ENCODE results near the gene TP53I11.

The TP53I11 gene

GRCh38 chr11:44912270-44912987 lies 38.3 kb downstream of the TP53I11 start:
- DNase-seq (ENCODE audit: low spot score), result no peak

GRCh38 chr11:44911029-44911814 lies 39.5 kb downstream of the TP53I11 start:
- DNase-seq (ENCODE audit: low spot score), result peak; percentile 90

DNA sequence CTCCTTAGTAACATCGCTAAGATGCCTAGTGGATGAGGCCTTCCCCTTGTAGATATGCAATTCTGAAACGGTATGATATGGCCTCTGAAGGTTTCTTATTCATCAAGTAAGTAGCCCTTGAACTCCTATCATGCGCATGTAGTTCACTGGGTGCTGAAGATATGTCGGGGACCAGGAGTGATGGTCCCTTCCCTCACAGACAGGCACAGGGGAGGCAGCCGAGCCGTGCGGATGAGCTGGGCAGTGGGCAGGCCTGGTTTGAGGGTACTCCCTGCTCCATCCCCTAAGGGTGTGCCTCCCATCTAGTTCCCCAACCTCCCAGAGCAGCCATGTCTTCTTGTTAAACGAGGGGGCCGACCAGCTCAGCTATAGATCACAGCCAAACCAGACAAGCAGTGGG lies 40.1 kb downstream of the TP53I11 start:
- no peak for DNase-seq (ENCODE audit: low spot score)

GRCh38 chr11:44909557-44909956 lies 41.1 kb downstream of the TP53I11 start:
- no peak for DNase-seq (ENCODE audit: low spot score)

- no peak for DNase-seq (ENCODE audit: low spot score)
Measured at GRCh38 chr11:44906649-44907048, 44.0 kb downstream of the TP53I11 start.

- DNase-seq (ENCODE audit: low spot score), result no peak
Measured at GRCh38 chr11:44905131-44905866, 45.4 kb downstream of the TP53I11 start.

DNA sequence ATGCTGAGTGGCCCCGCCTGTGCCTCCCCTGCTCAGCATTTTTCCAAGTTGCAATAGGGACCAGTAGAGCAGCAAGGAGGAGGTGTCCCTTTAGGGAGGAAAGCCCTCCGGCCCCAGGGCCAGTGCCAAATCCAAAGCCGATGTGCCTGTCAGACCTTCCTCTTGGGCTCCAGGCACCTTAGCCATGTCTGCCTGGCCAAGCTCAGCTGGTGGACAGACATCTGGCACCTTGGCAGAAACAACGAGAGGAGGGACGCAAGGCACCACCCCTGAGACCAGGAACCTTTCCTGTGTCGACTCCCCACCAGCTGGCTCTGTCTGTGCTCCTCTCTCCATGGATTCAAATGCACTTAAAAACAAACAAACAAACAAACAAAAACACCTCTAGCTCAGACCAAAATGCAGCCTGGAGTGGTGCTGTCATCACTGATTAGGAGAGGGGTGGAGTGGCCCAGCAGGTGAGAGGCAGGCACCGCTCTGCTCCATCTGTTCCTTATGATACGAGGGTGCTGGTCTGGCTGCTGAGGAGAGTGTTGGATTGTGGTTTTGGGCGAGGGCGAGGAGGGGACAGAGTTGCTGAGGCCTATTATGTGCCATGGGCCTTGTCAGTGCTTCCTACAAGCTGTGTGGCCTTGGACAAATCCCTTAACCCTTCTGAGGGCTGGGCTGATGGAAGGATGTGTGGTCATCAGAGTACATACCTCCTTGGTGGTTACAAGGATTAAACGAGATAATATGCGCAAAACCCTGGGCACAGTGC lies 46.2 kb downstream of the TP53I11 start:
- DNase-seq (ENCODE audit: low spot score), result no peak

DNA sequence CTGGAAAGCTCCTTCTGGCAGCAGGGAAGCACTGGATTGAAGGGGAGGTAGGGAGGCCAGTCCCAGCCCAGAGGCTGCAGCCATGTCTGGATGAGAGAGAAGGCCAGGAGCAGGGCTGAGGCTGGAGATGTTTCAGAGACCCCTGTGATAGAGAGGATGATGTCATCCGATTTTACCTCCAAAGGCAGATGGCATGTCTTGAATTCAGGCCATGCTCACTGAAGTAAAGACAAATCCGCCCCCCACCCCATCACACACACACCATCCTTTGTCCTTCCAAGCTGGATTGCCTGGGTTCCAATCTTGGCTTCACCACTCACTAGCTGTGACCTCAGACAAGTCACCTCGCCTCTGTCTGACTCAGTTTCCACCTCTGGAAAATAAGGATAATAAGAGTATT lies 47.2 kb downstream of the TP53I11 start:
- no peak for DNase-seq (ENCODE audit: low spot score)

GRCh38 chr11:44903035-44903434 lies 47.6 kb downstream of the TP53I11 start:
- no peak for DNase-seq (ENCODE audit: low spot score)

GRCh38 chr11:44901786-44902185 lies 48.9 kb downstream of the TP53I11 start:
- no peak for DNase-seq (ENCODE audit: low spot score)

DNA sequence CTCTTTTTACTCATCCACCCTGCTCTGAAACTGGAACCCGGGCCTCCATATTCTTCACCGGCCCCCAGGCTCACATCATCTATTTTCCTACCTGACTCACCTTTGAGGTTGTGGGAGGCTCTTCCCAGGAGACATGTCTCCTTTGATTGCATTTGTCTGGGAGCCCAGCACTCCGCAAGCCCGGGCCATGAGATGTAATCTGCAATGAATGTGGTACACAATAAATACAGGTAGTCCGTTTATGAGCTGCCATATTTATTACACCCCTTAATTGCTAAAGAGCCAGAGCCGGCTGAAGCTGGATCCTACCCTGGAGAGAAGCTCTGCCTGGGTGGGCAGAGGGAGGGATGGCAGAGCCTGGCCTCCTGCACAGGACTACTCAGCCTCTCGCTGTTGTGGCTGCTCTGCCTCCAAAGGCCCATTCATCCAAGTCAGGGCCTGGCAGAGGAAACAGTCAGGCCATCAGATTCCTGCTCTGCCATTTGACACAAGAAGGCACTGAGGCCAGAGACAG lies 49.5 kb downstream of the TP53I11 start:
- no peak for DNase-seq (ENCODE audit: low spot score)

GRCh38 chr11:44899959-44900358 lies 50.7 kb downstream of the TP53I11 start:
- no peak for DNase-seq (ENCODE audit: low spot score)

- peak; percentile 46 for DNase-seq (ENCODE audit: low spot score)
Measured at GRCh38 chr11:44893846-44894617, 56.7 kb downstream of the TP53I11 start.

- DNase-seq (ENCODE audit: low spot score), result peak; percentile 17
Measured at GRCh38 chr11:44893308-44893822, 57.3 kb downstream of the TP53I11 start.

- DNase-seq (ENCODE audit: low spot score), result no peak
Measured at GRCh38 chr11:44892843-44893242, 57.8 kb downstream of the TP53I11 start.

DNA sequence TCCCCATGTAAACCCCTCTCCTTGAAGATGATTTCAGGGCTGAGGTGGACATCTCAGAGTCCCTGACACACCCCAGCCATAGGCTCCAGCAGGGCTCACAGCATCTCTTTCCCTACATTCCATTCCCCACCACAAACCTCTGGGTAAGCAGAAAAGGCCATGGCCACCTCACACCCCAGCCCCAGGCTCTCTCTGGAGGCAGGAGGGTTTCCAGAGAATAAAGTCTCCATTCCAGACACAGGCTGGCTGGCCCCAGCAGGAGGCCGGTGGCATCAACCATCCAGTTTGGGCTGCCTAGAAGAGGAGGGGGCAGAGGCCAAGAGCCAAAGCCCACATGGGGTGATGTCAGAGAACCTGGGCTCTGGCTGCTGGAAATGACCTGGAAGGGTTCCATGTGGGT lies 61.4 kb downstream of the TP53I11 start:
- DNase-seq (ENCODE audit: low spot score), result no peak

- DNase-seq (ENCODE audit: low spot score), result no peak
Measured at GRCh38 chr11:44887636-44888035, 63.0 kb downstream of the TP53I11 start.

DNA sequence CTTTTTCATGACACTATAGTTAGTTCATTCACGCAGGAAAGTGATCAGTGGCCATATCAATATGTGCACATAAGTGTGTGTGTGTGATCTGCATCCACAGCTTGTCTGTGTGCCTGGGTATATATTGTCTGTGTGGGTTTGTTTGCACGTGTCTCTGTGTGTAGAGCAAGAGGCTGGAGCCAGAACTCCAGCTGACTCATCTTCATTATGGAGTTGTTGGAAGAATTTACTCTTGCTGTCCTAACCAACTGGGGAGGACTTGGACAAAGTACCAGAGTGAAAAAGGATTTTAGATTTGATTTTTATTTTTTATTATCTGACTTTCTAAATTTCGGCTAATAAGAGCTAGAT lies 63.9 kb downstream of the TP53I11 start:
- no peak for DNase-seq (ENCODE audit: low spot score)

DNA sequence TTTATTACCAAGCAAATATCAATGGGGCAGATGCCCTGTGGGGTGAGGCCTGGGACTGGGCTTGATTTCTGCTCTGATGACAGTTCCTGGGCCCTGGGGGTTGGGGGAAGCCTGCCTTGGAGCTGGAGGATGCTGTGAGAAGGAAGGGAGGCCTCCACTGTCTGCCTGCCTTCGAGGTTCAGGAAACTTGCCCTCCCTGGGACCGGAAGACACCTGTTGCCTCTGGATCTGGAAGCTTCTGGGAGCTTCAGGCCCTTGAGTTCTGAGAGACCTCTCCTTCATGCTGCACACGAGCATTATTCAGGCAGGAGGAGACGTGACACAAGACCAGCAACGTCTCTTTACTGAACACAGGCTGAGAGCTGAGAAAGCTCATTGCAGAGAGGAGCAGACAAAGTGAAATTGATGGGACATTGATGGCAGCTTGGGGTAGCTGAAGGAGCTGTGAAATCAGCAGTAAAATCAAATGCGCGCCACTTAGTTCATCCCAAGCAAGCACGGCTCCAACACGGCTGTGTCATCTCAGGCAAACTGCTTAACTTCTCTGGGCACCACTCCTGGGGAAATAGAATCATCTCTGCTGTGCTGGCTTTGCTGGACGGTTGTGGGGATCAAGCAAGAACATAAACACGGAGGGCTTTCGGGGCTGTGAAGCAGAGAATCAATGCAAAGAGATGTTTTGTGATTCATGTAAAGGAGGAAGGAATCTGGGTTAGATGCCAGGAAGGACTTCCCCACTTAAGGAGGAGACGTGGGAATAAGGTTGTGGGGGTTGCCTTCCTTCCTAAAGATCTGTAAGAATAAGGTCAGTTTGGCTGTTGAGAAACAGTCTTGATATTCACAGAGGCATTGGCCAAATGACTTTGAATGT lies 64.5 kb downstream of the TP53I11 start:
- DNase-seq (ENCODE audit: low spot score), result no peak
